SU-DHL-6 (cell line): Measurements from ENCODE around the gene SLC25A26.

Experiments
- H2AFZ ChIP-seq: fragments of 200-600 bp; sonication (generic); 2 replicates; pipeline ENCODE4 v1.6.1; 2014; ENCODE audit warnings: low read depth, mild to moderate bottlenecking, moderate library complexity, mixed read lengths, antibody characterized with exemption, low read length; ENCODE audit not compliant: severe bottlenecking
- H3F3A ChIP-seq: fragments of 200-600 bp; shearing (Covaris generic); 2 replicates; pipeline ENCODE4 v1.6.0; 2016; ENCODE audit warnings: antibody characterized with exemption, mild to moderate bottlenecking; ENCODE audit not compliant: insufficient read depth
- H3K27ac ChIP-seq: fragments of 200-600 bp; sonication (generic); 2 replicates; pipeline ENCODE4 v1.5.1; 2016; ENCODE audit warnings: low read depth, mild to moderate bottlenecking, low read length, moderate library complexity, mixed read lengths
- H3K27me3 ChIP-seq: fragments of 200-600 bp; sonication (generic), shearing (Covaris generic); 2 replicates; pipeline ENCODE4 v1.6.0; 2014; ENCODE audit warnings: mild to moderate bottlenecking, low read length
- H3K36me3 ChIP-seq: fragments of 200-600 bp; sonication (generic); 2 replicates; pipeline ENCODE4 v1.6.1; 2014; ENCODE audit warnings: mild to moderate bottlenecking, low read length, mixed read lengths
- H3K4me2 ChIP-seq: fragments of 300-600, 200-600 bp; shearing (Covaris generic), sonication (generic); 2 replicates; pipeline ENCODE4 v1.6.0; 2014; ENCODE audit warnings: low read length, low read depth, mild to moderate bottlenecking; ENCODE audit not compliant: poor library complexity, severe bottlenecking
- H3K4me3 ChIP-seq: fragments of 200-600 bp; sonication (generic); 2 replicates; pipeline ENCODE4 v1.5.1; 2014; ENCODE audit warnings: antibody characterized with exemption, low read length, mild to moderate bottlenecking, mixed read lengths; ENCODE audit not compliant: insufficient read depth, poor library complexity, severe bottlenecking
- H3K79me2 ChIP-seq: fragments of 200-600 bp; sonication (generic); 2 replicates; pipeline ENCODE4 v1.6.1; 2014; ENCODE audit warnings: mild to moderate bottlenecking, low read length, moderate library complexity; ENCODE audit not compliant: insufficient read depth
- H3K9ac ChIP-seq: fragments of 200-600 bp; sonication (generic); 2 replicates; pipeline ENCODE4 v1.7.0; 2014; ENCODE audit warnings: mild to moderate bottlenecking, low read length
- H3K9me2 ChIP-seq: fragments of 200-600 bp; sonication (generic); replicated peaks from 2 replicates; pipeline ENCODE4 v1.6.1; 2014; ENCODE audit warnings: low read length; ENCODE audit not compliant: insufficient read depth
- H3K9me3 ChIP-seq: fragments of 200-600 bp; sonication (generic); 2 replicates; pipeline ENCODE4 v1.6.1; 2014; ENCODE audit warnings: low read length, mixed read lengths; ENCODE audit not compliant: insufficient read depth
- H4K20me1 ChIP-seq: fragments of 200-600 bp; sonication (generic); 2 replicates; pipeline ENCODE4 v1.6.1; 2014; ENCODE audit warnings: low read depth, mild to moderate bottlenecking, antibody characterized with exemption, low read length, moderate library complexity, mixed read lengths
- CTCF ChIP-seq: fragments of 200-600 bp; sonication (generic); IDR thresholded peaks from one replicate; pipeline ENCODE4 v1.5.1; 2017; ENCODE audit warnings: antibody characterized with exemption, mild to moderate bottlenecking, low read length, moderate library complexity; ENCODE audit not compliant: insufficient read depth, poor library complexity, severe bottlenecking
- EZH2phosphoT487 ChIP-seq: fragments of 200-600 bp; sonication (generic), shearing (Covaris generic); conservative IDR thresholded peaks from 2 replicates; pipeline ENCODE4 v1.6.1; 2018; ENCODE audit warnings: mild to moderate bottlenecking, antibody characterized with exemption, low read length, moderate library complexity, mixed read lengths

SLC25A26 gene

DNA sequence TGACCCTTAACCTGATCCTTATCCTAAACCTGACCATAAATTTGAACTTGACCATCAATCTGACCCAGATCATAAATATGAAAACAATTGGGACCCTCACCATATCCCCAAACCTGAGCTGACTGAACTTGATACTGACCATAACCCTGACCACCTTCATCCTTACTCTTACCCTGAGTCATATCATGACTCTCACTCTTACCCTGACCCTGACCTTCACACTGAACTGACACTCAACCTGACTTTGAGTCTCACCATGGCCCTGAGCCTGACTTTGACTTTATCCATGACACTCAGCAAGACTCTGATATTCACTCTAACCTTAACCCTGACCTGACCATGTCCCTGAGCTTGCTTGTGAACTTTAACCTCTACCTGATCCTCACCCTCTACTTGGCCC lies 34.3 kb upstream of the SLC25A26 start:
- no peak overlapping the region for H3K27ac ChIP-seq
- H3F3A ChIP-seq = no peaks in the 10 kb centered on the region
- H3K9me2 ChIP-seq = no peaks in the 10 kb centered on the region
- H3K27me3 ChIP-seq = no peaks in the 10 kb centered on the region
- H3K4me3 ChIP-seq = no peak overlapping the region
- no peaks in the 10 kb centered on the region for H3K9me3 ChIP-seq
- H2AFZ ChIP-seq = no peak overlapping the region
- H3K36me3 ChIP-seq = no peaks in the 10 kb centered on the region
- H3K9ac ChIP-seq = no peak overlapping the region
- H4K20me1 ChIP-seq = no peaks in the 10 kb centered on the region
- no peaks in the 10 kb centered on the region for H3K79me2 ChIP-seq
- no peak overlapping the region for H3K4me2 ChIP-seq
- TF ChIP-seq EZH2phosphoT487 (no peak), CTCF (no peak)

DNA sequence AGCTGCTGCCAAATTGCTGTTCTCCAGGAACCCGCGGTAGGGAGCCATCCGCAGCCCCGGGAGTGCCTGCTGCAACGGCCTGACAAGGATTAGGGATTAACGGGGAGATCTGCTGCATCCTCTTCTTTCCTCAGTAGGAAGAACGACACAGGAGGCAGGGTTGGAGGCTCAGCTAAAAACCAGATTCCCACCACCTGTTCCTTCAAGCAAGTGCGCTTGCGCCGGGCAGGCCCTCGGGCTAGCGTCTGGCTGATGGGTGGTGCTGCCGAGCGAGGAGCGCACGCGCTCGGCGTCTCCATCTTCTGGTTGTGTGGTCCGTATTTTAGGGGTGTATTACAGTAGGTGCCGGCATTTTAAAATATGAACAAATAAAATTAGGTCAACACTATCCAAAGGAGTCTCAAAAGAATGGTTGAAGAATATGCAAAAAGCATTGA lies 25.4 kb upstream of the SLC25A26 start:
- no peak overlapping the region for H3K9ac ChIP-seq
- no peak overlapping the region for H3K4me2 ChIP-seq
- no peaks in the 10 kb centered on the region for H3K27me3 ChIP-seq
- no peaks in the 10 kb centered on the region for H4K20me1 ChIP-seq
- H3K36me3 ChIP-seq = no peaks in the 10 kb centered on the region
- H3K9me2 ChIP-seq = no peaks in the 10 kb centered on the region
- H3K4me3 ChIP-seq = no peak overlapping the region
- TF ChIP-seq CTCF (no peak), EZH2phosphoT487 (no peak)
- H3K79me2 ChIP-seq = no peaks in the 10 kb centered on the region
- H3K27ac ChIP-seq = no peak overlapping the region
- no peaks in the 10 kb centered on the region for H3K9me3 ChIP-seq
- H3F3A ChIP-seq = no peaks in the 10 kb centered on the region
- H2AFZ ChIP-seq = no peak overlapping the region

DNA sequence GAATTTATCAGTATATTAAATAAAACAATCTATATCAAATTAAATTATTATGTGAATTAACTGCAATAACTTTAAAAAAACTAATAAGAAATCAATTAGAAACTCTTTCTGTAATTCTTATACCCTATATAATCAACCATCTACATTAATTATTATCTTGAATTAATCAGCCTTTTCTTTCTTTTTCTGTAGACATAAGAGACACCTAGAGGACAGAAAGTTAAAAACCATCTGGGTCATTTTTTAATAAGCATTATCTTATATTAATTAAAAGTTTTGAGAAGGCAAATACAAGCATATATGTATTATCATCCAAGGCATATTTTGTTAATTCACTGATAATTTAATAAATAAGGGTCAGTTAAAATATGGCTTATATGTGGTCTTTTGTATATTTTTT lies 24.2 kb upstream of the SLC25A26 start:
- H3K27ac ChIP-seq = no peak overlapping the region
- no peak for TF ChIP-seq EZH2phosphoT487
- no peak for TF ChIP-seq CTCF
- H3K9me2 ChIP-seq = no peaks in the 10 kb centered on the region
- no peak overlapping the region for H3K4me3 ChIP-seq
- no peak overlapping the region for H2AFZ ChIP-seq
- no peaks in the 10 kb centered on the region for H3K27me3 ChIP-seq
- H3F3A ChIP-seq = no peaks in the 10 kb centered on the region
- no peaks in the 10 kb centered on the region for H3K36me3 ChIP-seq
- H3K4me2 ChIP-seq = no peak overlapping the region
- H3K9ac ChIP-seq = no peak overlapping the region
- no peaks in the 10 kb centered on the region for H3K79me2 ChIP-seq
- no peaks in the 10 kb centered on the region for H3K9me3 ChIP-seq
- no peaks in the 10 kb centered on the region for H4K20me1 ChIP-seq
